NCI-H1092 treated with DMSO at 0.1 percent for 48 hours (cell line): ENCODE measurements around the gene LYPD4.

Experiments used
- DNase-seq: peaks from one replicate; lab custom pipeline; 2025; lab: John Stamatoyannopoulos, UW

Gene LYPD4

GRCh38 chr19:41872775-41873647, 28.5 kb upstream of the LYPD4 start:
- peak; percentile 6 for DNase-seq

GRCh38 chr19:41872384-41872774, 27.9 kb upstream of the LYPD4 start:
- DNase-seq = no peak

GRCh38 chr19:41871573-41872383, 27.3 kb upstream of the LYPD4 start:
- no peak for DNase-seq

- no peak for DNase-seq
These were observed 26.0 kb upstream of the LYPD4 start for GRCh38 chr19:41870401-41870873.

GRCh38 chr19:41869374-41869955, 25.0 kb upstream of the LYPD4 start:
- DNase-seq = peak; percentile 30

GRCh38 chr19:41868989-41869300, 24.5 kb upstream of the LYPD4 start:
- DNase-seq = no peak

- DNase-seq = no peak
These were observed 23.9 kb upstream of the LYPD4 start for GRCh38 chr19:41868120-41868988.

GRCh38 chr19:41866284-41866683, 21.8 kb upstream of the LYPD4 start:
- no peak for DNase-seq

GRCh38 chr19:41864374-41864773, 19.9 kb upstream of the LYPD4 start:
- no peak for DNase-seq

GRCh38 chr19:41863209-41863931, 18.9 kb upstream of the LYPD4 start:
- DNase-seq = no peak

GRCh38 chr19:41862445-41862986, 18.0 kb upstream of the LYPD4 start:
- no peak for DNase-seq

GRCh38 chr19:41861846-41862245, 17.4 kb upstream of the LYPD4 start:
- DNase-seq = no peak

- no peak for DNase-seq
These were observed 16.8 kb upstream of the LYPD4 start for GRCh38 chr19:41861116-41861768.

- DNase-seq = no peak
These were observed 16.1 kb upstream of the LYPD4 start for GRCh38 chr19:41860419-41861115.

GRCh38 chr19:41859618-41860418, 15.3 kb upstream of the LYPD4 start, which contains the start of gene RPS19:
RPS19 (plus strand) TSS chr19:41860255; CDS start chr19:41860775, 520 bp downstream.
- DNase-seq = peak; percentile 95

GRCh38 chr19:41859213-41859617, 14.7 kb upstream of the LYPD4 start:
- DNase-seq = no peak

GRCh38 chr19:41853768-41854167, 9.3 kb upstream of the LYPD4 start:
- DNase-seq = no peak

- DNase-seq = no peak
These were observed 8.9 kb upstream of the LYPD4 start for GRCh38 chr19:41853344-41853743.

- no peak for DNase-seq
These were observed 7.0 kb upstream of the LYPD4 start for GRCh38 chr19:41851456-41851855.
